Measurements from ENCODE around the gene TIMM23. TPM values are rescaled to one million over a fixed set of nuclear protein-coding genes. Genes with fewer than 3 reads are reported as not detected.

The TIMM23 gene
- total and polyA plus RNA-seq, 11 donors: 73.9 to 123 (median 85.1) TPM

GRCh38 chr10:46037107-46037825, 65.0 kb downstream of the TIMM23 start:
- 87 to 92% (median 91%) methylated on average over 8 of the region's 8 CpGs for WGBS, 4 donors
- H3K36me3 ChIP-seq: no peaks in the 10 kb centered on the region
- no peak overlapping the region for H3K27ac ChIP-seq
- no peaks in the 10 kb centered on the region for H3K9me3 ChIP-seq
- TF ChIP-seq, protein P1, sequence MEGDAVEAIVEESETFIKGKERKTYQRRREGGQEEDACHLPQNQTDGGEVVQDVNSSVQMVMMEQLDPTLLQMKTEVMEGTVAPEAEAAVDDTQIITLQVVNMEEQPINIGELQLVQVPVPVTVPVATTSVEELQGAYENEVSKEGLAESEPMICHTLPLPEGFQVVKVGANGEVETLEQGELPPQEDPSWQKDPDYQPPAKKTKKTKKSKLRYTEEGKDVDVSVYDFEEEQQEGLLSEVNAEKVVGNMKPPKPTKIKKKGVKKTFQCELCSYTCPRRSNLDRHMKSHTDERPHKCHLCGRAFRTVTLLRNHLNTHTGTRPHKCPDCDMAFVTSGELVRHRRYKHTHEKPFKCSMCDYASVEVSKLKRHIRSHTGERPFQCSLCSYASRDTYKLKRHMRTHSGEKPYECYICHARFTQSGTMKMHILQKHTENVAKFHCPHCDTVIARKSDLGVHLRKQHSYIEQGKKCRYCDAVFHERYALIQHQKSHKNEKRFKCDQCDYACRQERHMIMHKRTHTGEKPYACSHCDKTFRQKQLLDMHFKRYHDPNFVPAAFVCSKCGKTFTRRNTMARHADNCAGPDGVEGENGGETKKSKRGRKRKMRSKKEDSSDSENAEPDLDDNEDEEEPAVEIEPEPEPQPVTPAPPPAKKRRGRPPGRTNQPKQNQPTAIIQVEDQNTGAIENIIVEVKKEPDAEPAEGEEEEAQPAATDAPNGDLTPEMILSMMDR (IDR thresholded peaks at IDR 0.05): no peak
- no peak for TF ChIP-seq POLR2A (IDR thresholded peaks at IDR 0.05)
- DNase-seq: no peak
- no peak overlapping the region for H3K4me3 ChIP-seq
- H3K27me3 ChIP-seq: peaks cover 0 to 8% (median 0%) of the 10 kb centered on the region in 9 donors
- intact Hi-C loops (cut with DNase I): loop anchor here in 1 of 10 donors (2.0 kb wide), 1 partner anchor 66 kb away; no protein-coding TSS in a partner anchor
- H3K4me1 ChIP-seq: no peaks in the 10 kb centered on the region
- ATAC-seq: no peak

GRCh38 chr10:46040004-46040403, 67.7 kb downstream of the TIMM23 start:
- no peaks in the 10 kb centered on the region for H3K9me3 ChIP-seq
- WGBS, 4 donors: 86 to 90% (median 89%) methylated on average over 3 of the region's 3 CpGs
- no peak overlapping the region for H3K27ac ChIP-seq
- H3K4me1 ChIP-seq: no peaks in the 10 kb centered on the region
- intact Hi-C loops (cut with DNase I): no loop called here
- no peaks in the 10 kb centered on the region for H3K36me3 ChIP-seq
- H3K27me3 ChIP-seq: peaks cover 0 to 8% (median 0%) of the 10 kb centered on the region in 9 donors
- TF ChIP-seq POLR2A (IDR thresholded peaks at IDR 0.05): no peak
- TF ChIP-seq, protein P1 (IDR thresholded peaks at IDR 0.05): no peak
- ATAC-seq (no peak), DNase-seq (no peak)
- H3K4me3 ChIP-seq: no peak overlapping the region

DNA sequence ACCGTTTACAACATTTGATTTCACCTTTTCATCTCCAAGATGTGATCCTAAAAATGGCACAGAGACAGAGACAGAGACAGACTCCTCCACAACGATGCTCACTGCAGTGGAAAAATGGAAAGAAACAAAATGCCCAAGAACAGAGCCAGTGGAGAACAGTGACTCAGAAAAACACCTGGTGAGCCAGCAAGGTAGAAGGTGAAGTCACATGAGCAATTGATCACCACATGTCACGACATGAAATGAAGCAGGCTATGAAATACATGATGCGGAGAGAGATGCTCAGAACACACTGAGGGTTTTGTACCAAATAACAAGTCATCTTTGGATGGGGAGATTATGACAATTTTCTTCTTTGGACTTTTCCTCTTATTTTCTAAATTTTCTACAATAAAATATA, 70.2 kb downstream of the TIMM23 start:
- Histone ChIP-seq H3K4me1 (no peaks in the 10 kb centered on the region), H3K4me3 (no peak overlapping the region), H3K36me3 (no peaks in the 10 kb centered on the region), H3K27me3 (peaks cover 0 to 6% (median 0%) of the 10 kb centered on the region in 9 donors), H3K9me3 (no peaks in the 10 kb centered on the region), H3K27ac (no peak overlapping the region)
- 47 to 67% (median 62%) methylated on average over 4 of the region's 4 CpGs for WGBS, 4 donors
- no peak for ATAC-seq
- intact Hi-C loops (cut with DNase I): no loop called here
- TF ChIP-seq POLR2A (IDR thresholded peaks at IDR 0.05): no peak
- TF ChIP-seq, protein P1 (IDR thresholded peaks at IDR 0.05): no peak
- no peak for DNase-seq

DNA sequence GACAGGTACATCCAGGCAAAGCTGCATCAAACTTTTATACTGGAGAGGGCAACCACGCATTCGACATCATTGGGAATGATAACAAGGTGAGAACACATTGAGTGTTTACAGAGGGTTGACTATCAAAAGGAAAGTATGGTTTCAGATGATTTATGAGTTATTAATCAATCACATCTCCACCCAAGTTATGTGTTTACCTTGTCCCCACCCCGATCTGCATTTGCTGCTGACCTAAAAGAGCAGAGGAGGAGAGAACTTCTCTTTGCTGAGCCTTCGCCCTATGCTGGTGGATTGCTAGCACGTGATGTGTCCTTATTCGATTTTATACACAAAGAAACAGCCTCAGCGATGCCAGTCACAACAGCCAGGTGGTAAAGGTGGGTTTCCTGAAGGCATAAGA, 74.0 kb downstream of the TIMM23 start, which contains the start of gene MSMB:
Gene MSMB (minus strand): TSS at position 9 of the 400 bp plus-strand sequence. CDS start 32 bp downstream, outside the sequence.
- no peak within 1 kb of the TSS for H3K27ac ChIP-seq
- no peaks in the 10 kb centered on the region for H3K4me1 ChIP-seq
- H3K9me3 ChIP-seq: no peaks in the 10 kb centered on the region
- no peak for TF ChIP-seq POLR2A (IDR thresholded peaks at IDR 0.05)
- TF ChIP-seq, protein P1 (IDR thresholded peaks at IDR 0.05): no peak
- DNase-seq (no peak), ATAC-seq (no peak)
- no peak within 1 kb of the TSS for H3K4me3 ChIP-seq
- H3K27me3 ChIP-seq: peaks cover 0 to 11% (median 0%) of the 10 kb centered on the region in 9 donors
- 82 to 89% (median 85%) methylated on average over 7 of the region's 7 CpGs for WGBS, 4 donors
- no peaks in the 10 kb centered on the region for H3K36me3 ChIP-seq
- intact Hi-C loops (cut with DNase I): no loop called here
